NCI-H1436 treated with DMSO at 0.1 percent for 48 hours (cell line): ENCODE data around the gene SLC7A4.
"Not testable (repeated sequence)": the region's sequence is repeated elsewhere in the genome, so short reads cannot be mapped to it uniquely, and the experiment has no call there.

Experiments
- DNase-seq: peaks from one replicate; lab custom pipeline; 2025; lab: John Stamatoyannopoulos, UW

SLC7A4 gene

GRCh38 chr22:21064425-21064824 lies 32.1 kb upstream of the SLC7A4 start:
- DNase-seq, result not testable (repeated sequence)

DNA sequence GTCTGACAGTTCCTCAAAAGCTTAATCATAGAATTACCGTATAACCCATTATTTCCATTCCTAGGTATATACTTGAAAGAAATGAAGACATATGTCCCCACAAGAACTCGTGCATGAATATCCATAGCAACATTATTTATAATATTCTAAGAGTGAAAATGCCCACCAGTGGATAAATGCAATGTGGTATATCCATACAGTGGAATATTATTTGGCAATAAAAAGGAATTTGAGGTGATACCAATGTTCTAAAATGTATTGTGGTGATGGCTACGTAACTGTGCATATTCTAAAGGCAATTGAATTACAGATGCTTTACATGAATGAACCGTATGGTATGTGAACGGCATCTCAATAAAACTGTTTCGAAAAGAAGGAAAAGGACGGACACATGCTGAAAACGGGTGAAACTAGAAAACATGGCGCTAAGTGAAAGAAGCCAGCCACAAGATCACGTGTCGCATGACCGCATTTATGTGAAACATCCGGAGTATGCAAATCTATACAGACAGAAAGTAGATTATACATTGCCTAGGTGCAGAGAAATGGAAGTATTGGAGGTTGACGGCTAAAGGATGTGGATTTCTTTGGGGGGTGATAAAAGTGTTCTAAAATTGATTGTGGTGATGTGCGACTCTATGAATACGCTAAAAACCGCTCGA lies 29.4 kb upstream of the SLC7A4 start:
- DNase-seq, result not testable (repeated sequence)

DNA sequence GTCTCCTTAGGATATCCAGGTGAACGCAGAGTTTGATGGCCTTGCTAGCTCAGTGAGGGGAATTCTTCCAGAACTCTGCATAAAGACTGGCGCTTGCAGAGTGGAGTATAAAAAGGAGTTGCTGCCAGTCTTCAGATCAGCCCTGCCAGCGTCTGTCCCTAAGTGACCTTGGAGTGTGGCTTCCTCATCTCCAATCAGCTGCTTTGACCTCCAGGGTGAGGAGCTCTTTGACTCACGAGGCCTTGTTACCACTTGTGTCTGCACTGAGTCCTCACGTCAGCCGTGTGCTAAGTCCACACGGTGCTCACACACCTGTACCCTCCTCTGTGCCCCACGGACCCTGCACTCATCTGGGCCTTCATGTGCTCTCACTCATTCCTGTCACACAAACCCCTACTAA lies 28.0 kb upstream of the SLC7A4 start:
- DNase-seq, result not testable (repeated sequence)

GRCh38 chr22:21055880-21056319 lies 23.5 kb upstream of the SLC7A4 start:
- no peak for DNase-seq

DNA sequence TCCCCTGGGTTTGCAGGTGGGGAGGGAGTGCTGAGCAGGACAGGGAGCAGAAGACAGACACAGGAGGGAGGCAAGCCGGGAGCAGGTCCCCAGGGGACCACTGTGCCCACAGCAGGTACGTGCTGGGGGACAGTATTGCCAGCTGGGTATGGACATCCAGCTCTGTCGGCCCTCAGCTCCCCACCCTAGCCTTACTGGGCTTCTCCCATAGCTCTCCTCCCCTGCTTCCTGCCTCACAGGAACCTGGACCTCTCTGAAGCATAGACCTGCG lies 23.1 kb upstream of the SLC7A4 start:
- DNase-seq, result no peak

DNA sequence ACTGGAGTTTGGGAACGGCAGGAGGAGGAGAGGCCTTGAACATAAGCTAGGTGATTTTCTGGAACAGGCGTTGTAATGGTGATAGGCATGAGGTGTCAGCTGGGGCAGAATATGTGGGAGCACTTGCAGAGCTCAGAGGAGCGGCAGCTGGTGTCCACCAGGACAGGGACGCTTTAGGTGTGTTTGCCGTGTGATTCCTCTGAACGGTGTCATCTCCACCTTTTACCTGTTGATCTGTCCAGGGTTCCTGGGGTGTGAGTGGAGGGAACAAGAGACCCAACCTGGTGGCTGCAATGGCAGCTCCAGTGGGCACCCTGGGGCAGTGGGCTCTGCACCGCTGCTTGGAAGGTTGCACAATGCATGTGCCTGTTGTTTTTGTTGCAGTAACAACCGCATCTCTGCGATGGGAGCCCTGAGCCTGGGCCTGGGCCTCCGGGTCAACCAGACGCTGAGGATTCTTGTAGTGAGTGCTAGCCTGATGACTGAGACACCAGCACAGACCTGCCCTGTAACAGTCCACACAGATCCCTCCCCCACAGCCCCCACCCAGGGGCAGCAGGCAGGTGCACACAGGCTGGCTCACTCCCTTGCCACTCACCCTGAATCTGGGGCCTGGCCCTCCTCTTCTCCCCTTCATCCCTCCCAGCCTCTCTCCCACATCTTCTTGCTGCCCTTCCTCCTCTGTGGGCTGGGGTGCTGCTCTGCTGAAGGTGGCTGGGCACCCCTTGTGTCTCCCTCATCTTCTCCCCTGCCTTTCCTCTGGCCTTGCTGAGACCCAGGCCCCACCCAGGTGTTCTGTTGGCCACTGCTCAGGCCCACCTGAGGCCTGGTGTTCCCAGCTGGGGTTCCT lies 22.6 kb upstream of the SLC7A4 start:
- DNase-seq, result no peak

- DNase-seq, result no peak
Measured at GRCh38 chr22:21054046-21054713, 21.8 kb upstream of the SLC7A4 start.

DNA sequence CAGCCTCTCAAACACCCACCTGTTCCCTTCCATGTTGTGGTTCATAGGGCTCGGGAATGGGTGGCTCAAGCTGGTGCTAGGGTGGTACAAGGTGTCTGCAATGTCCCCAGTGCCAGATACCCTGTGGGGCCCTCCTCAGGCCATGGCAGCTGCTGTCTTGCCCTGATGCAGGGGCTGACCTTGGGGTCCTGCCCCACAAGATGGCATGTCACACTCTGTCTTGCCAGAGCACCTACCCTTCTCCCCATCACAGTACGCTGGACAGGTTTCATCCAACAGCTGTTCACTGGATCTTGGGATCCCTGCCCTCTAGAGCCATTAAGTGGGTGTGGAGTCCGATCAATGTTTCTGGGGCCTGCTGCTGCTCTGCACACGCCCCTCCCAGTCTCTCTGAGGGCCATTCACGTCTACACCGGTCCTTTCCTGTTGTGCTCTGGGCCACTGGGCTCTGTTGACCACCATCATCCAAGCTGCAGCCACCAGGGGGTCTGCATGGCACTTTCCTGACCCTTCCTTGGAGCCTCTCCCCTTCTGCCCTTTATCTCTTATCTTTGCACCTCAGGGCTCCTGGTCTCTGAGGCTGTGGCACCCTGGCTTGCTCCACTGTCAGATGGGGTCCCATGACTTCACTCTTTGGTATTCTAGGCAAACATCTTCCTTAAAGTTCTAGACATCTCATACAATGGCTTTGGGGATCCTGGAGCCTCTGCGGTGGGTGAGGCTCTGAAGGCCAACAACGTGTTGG lies 20.5 kb upstream of the SLC7A4 start:
- no peak for DNase-seq

DNA sequence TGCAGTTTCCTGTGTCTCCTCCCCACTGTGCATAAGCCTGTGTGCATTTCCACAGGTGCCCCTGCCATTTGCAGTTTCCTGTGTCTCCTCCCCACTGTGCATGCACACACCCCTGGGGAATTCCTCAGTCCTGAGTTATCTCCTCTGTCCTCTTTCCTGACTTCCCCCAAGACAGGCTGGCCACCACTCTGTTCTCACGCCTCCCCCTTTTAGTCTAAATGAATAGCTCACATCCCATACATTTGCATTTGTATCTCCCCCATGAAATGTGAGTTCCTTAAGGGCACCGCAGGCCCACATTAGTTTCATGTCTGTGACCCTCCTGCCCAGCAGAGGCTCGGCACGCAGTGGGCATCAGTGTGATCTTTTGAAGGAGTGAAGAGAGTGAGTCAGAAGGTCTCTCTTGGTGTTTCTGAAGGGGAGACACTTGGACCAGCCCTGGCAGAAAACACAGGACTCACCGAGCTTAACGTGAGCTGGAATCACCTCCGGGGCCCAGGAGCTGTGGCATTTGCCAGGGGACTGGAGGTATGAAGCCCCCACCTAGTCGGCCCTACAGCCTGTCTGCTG lies 19.6 kb upstream of the SLC7A4 start:
- no peak for DNase-seq

DNA sequence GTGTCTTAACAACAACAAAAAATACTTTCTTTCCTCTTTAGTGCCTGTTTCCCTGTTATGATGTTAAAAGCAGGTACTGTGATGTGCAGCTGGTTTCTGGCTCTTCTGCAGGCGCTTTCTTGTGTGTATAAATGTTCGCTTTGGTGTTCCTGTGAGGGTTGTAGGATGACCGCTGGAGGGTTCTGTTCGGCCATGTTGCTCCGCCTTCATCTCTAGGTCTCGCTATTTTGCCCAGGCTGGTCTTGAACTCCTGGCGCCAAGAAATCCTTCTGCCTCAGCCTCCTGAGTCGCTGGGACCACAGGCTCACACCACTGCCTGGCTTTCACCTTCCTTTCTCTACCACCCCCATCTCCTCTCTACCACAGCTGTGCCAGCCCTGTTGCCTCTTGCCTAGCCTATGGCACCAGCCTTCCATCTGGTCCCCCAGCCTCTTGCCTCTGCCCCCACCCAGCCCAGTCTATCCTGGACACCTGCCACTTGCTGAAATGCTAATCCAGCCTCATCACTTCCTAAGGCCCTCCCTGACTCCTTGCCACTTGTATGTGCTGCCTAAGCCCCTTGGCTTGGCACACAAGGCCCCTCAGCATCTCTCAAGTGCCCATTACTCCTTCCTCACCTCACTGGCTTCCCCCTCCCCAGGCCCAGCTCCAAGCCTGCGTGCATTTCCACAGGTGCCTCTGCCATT lies 18.9 kb upstream of the SLC7A4 start:
- no peak for DNase-seq

DNA sequence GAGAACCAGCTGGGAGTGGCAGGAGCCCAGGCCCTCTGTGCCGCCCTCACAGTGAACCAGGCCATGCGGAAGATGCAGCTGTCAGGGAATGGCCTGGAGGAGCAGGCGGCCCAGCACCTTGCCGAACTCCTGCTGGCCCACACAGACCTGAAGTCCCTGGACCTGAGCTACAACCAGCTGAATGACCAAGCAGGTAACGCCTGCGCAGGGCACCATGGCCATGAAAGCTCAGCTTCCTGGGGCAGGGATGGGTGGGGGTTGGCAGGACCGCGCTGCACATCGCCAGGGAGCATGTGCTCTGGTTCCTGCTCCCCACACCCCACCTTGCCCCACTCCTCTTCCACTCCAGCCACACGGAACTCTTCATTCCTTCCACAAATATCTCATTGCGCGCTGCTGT lies 16.6 kb upstream of the SLC7A4 start:
- DNase-seq, result not testable (repeated sequence)

DNA sequence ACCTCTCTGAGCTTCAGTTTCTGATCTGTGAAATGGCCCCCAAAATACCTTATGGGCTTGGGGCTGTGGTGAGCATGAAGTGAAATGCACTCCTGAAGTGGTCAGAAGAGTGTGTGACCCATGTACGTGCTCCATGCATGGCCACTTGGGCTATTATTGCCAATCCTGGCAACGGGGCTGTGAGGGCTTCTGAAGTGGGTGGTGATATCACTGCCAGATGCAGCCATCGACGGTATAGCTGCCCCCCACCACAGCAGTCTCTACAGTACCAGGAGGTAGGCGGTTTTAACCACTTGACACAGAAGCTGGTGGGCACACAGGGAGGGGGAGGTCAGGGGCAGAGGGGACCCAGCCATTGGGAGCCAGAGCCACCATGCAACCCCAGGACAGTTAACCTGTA lies 16.1 kb upstream of the SLC7A4 start:
- DNase-seq, result not testable (repeated sequence)

GRCh38 chr22:21047730-21048129 lies 15.4 kb upstream of the SLC7A4 start:
- no peak for DNase-seq

DNA sequence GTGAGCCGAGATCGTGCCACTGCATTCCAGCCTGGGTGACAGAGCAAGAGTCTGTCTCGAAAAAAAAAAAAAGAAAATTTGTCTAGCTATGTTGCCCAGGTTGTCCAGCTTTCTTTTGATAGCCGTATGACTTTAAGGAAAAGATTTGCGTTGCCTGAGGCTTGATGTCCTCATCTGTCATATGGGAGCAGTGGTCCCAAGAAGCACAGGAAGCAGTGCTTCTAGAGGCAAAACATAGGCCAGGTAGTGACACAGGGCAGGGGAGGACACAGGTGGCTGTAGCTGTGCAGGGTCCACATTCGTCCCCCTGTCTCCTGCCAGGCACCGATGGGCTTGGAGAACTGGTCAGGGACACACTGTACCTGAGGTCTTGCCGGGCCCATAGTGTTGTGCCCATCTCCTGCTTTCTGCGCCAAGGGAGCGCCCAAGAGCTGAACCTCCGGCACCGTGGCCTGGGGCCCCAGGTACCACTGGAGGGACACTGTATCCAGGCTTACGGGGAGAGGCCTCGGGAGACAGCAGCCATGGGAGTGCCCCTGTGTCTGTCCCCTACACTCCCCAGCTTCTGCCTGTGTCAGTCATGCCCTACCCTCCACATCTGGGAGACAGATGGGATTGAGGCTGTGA lies 14.8 kb upstream of the SLC7A4 start:
- no peak for DNase-seq

DNA sequence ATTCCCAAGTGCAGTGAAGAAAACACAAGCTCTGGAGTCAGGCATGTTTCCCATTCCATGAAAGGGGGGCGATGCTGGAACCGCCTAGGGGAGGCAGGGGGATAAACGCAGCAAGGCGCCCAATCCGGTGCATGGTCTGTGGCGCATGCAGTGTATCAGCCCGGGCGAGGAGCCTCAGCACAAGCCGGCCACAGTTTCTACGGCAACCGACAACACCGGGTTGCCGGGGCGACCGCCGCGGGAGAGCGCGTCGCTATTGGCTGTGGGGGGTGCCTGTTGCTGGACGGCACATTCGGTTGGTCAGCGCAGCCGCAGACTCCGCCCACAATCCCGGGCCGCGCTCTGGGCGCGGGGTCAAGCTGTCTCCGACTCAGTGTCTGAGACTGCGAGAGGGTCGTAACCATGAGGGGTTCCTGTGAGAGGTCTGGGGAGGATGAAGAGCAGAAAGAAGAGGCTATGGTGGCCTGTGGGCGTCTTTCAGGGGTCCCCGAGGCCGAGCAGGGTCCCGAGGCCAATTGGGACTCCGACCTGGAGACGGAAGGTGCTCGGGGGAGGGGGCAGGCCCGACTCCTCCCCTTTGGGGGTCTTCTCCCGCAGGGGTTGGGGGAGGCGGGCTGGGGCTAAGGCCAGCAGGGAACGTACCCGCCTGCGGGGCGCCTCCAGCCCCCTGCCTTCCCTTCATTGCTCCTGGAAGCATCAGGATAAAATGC lies 13.4 kb upstream of the SLC7A4 start, which contains the start of gene LRRC74B:
LRRC74B (plus strand) TSS at position 362 of the 710 bp plus-strand sequence; CDS start at position 403, 41 bp downstream.
- DNase-seq, result peak; percentile 25

- DNase-seq, result no peak
Measured at GRCh38 chr22:21044931-21045584, 12.7 kb upstream of the SLC7A4 start.

- DNase-seq, result no peak
Measured at GRCh38 chr22:21043860-21044535, 11.6 kb upstream of the SLC7A4 start.

GRCh38 chr22:21042978-21043859 lies 10.9 kb upstream of the SLC7A4 start:
- DNase-seq, result no peak
